Measurements from ENCODE around the gene FOXRED1. TPM values are rescaled to one million over a fixed set of nuclear protein-coding genes. Genes with fewer than 3 reads are reported as not detected.

Gene FOXRED1
- total and polyA plus RNA-seq, 2 of the 13 experiments (the other 11 are each of a cell fraction or from before 2014, with no cell fraction given) = 29.6 to 42.9 TPM

DNA sequence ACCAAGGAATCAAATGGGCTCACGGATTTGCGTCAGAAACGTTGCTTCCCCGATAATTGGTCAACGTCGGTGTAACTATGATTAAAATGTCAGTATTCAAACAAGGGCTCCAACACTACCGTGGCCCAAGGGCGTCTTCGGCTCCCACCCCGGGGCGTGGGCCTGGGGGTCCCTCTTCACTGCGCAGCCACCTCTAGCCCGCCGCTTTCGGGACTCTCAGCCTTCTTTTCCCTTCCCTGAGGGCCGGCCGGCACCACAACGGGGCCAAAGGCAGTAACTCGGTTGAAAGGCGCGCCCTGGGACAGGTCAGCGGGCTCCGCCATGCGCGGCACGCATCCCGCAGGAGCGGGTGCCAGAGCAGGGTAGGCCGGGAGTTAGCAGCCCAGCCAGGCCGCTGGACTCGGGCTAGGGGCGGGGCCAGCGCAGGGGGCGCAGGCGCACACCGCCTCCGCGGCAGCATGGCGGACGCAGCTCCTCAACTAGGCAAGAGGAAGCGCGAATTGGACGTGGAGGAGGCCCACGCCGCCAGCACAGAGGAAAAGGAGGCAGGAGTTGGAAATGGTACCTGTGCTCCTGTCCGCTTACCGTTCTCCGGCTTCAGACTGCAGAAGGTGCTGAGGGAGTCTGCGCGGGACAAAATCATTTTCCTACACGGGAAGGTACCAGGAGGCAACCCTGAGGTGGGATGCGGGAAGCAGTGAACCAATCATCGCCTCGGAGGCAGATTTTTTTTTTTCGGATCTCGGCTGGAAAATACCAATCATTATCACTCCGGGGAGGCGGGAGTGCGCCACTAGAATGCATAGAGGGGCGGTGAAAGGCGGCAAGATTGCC lies 34.9 kb downstream of the FOXRED1 start, which contains the start of gene DCPS (continued):
- TF ChIP-seq MAFF (IDR thresholded peaks at IDR 0.05; ENCODE audit: low read depth, low read length) (no peak), ZNF556 (CRISPR knock-in tag; IDR thresholded peaks at IDR 0.05; ENCODE audit: borderline replicate concordance) (peak; percentile 85; the same call in 1 of the 2 replicates), SP1 (IDR thresholded peaks at IDR 0.05) (no peak), SP1 (CRISPR knock-in tag; IDR thresholded peaks at IDR 0.05) (peak; percentile 85), CHD4 (IDR thresholded peaks at IDR 0.05; ENCODE audit: borderline replicate concordance, low read length) (no peak), SRF (IDR thresholded peaks at IDR 0.05; ENCODE audit: low read depth, low read length) (no peak), STAT5B (CRISPR knock-in tag; IDR thresholded peaks at IDR 0.05) (peak; percentile 62; the same call in 1 of the 2 replicates), ZNF781 (CRISPR knock-in tag; IDR thresholded peaks at IDR 0.05; ENCODE audit: borderline replicate concordance, not compliant biosample characterization) (no peak), MZF1 (CRISPR knock-in tag; IDR thresholded peaks at IDR 0.05; ENCODE audit: borderline replicate concordance) (0 out of 2 replicates have a peak, but pooled peaks have one; percentile 61), KDM2A (CRISPR knock-in tag; IDR thresholded peaks at IDR 0.05; ENCODE audit: borderline replicate concordance, low read depth) (peak; percentile 98), PHF5A (CRISPR knock-in tag; IDR thresholded peaks at IDR 0.05; ENCODE audit: low read depth, unreplicated experiment) (no peak), YEATS2 (CRISPR knock-in tag; IDR thresholded peaks at IDR 0.05; ENCODE audit: borderline replicate concordance) (peak; percentile 91), ZNF30 (CRISPR knock-in tag; IDR thresholded peaks at IDR 0.05) (peak; percentile 86; the same call in 1 of the 2 replicates), HMG20A (CRISPR knock-in tag; IDR thresholded peaks at IDR 0.05; ENCODE audit: borderline replicate concordance) (0 out of 2 replicates have a peak, but pooled peaks have one; percentile 26), ZNF543 (CRISPR knock-in tag; IDR thresholded peaks at IDR 0.05) (peak; percentile 59; the same call in 1 of the 2 replicates), KLF13 (CRISPR knock-in tag; IDR thresholded peaks at IDR 0.05) (no peak), CCAR2 (optimal IDR thresholded peaks at IDR 0.05; ENCODE audit: low read depth, low read length) (no peak), SMAD9 (CRISPR knock-in tag; IDR thresholded peaks at IDR 0.05) (no peak), ZNF614 (CRISPR knock-in tag; IDR thresholded peaks at IDR 0.05; ENCODE audit: borderline replicate concordance) (peak; percentile 95; the same call in 1 of the 2 replicates)
- TF ChIP-seq, protein P1, sequence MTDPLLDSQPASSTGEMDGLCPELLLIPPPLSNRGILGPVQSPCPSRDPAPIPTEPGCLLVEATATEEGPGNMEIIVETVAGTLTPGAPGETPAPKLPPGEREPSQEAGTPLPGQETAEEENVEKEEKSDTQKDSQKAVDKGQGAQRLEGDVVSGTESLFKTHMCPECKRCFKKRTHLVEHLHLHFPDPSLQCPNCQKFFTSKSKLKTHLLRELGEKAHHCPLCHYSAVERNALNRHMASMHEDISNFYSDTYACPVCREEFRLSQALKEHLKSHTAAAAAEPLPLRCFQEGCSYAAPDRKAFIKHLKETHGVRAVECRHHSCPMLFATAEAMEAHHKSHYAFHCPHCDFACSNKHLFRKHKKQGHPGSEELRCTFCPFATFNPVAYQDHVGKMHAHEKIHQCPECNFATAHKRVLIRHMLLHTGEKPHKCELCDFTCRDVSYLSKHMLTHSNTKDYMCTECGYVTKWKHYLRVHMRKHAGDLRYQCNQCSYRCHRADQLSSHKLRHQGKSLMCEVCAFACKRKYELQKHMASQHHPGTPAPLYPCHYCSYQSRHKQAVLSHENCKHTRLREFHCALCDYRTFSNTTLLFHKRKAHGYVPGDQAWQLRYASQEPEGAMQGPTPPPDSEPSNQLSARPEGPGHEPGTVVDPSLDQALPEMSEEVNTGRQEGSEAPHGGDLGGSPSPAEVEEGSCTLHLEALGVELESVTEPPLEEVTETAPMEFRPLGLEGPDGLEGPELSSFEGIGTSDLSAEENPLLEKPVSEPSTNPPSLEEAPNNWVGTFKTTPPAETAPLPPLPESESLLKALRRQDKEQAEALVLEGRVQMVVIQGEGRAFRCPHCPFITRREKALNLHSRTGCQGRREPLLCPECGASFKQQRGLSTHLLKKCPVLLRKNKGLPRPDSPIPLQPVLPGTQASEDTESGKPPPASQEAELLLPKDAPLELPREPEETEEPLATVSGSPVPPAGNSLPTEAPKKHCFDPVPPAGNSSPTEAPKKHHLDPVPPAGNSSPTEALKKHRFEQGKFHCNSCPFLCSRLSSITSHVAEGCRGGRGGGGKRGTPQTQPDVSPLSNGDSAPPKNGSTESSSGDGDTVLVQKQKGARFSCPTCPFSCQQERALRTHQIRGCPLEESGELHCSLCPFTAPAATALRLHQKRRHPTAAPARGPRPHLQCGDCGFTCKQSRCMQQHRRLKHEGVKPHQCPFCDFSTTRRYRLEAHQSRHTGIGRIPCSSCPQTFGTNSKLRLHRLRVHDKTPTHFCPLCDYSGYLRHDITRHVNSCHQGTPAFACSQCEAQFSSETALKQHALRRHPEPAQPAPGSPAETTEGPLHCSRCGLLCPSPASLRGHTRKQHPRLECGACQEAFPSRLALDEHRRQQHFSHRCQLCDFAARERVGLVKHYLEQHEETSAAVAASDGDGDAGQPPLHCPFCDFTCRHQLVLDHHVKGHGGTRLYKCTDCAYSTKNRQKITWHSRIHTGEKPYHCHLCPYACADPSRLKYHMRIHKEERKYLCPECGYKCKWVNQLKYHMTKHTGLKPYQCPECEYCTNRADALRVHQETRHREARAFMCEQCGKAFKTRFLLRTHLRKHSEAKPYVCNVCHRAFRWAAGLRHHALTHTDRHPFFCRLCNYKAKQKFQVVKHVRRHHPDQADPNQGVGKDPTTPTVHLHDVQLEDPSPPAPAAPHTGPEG (CRISPR knock-in tag; IDR thresholded peaks at IDR 0.05) = peak; percentile 88; the same call in 1 of the 2 replicates
- TF ChIP-seq, protein P2, sequence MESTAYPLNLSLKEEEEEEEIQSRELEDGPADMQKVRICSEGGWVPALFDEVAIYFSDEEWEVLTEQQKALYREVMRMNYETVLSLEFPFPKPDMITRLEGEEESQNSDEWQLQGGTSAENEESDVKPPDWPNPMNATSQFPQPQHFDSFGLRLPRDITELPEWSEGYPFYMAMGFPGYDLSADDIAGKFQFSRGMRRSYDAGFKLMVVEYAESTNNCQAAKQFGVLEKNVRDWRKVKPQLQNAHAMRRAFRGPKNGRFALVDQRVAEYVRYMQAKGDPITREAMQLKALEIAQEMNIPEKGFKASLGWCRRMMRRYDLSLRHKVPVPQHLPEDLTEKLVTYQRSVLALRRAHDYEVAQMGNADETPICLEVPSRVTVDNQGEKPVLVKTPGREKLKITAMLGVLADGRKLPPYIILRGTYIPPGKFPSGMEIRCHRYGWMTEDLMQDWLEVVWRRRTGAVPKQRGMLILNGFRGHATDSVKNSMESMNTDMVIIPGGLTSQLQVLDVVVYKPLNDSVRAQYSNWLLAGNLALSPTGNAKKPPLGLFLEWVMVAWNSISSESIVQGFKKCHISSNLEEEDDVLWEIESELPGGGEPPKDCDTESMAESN (CRISPR knock-in tag; conservative IDR thresholded peaks at IDR 0.05) = peak; percentile 65; the same call in 1 of the 2 replicates

All from HepG2 (cell line).